B cell (primary cell): ENCODE results near the gene GRM8.

Experiments used
- CTCF ChIP-seq: fragments of 200-600 bp; IDR thresholded peaks from one replicate; pipeline ENCODE4 v1.8.0; 2022; ENCODE audit warnings: antibody characterized with exemption, mild to moderate bottlenecking
- EZH2 ChIP-seq: IDR thresholded peaks from 2 replicates; pipeline ENCODE4 v1.6.1; 2012; ENCODE audit warnings: borderline replicate concordance, low read depth, mild to moderate bottlenecking, moderate library complexity, low read length; ENCODE audit not compliant: insufficient read depth, poor library complexity, severe bottlenecking

GRCh38 chr7:126442908-126443307 lies 809.8 kb downstream of the GRM8 start:
- TF ChIP-seq EZH2 (no peak), CTCF (no peak)
